Mesothelial cell of epicardium (in vitro differentiated cells): Measurements from ENCODE around the gene ERC2. TPM values are rescaled to one million over a fixed set of nuclear protein-coding genes. Genes with fewer than 3 reads are reported as not detected.

Source experiments
- DNase-seq, 2 experiments: peaks; one replicate each; pipeline ENCODE4 v3.0.0; 2021; ENCODE audit warnings: low spot score in 2 of 2; ENCODE audit not compliant: unreplicated experiment in 2 of 2
- H3K27ac Mint-ChIP-seq: 2 replicates; pipeline ENCODE4 v1.8.0; 2021; ENCODE audit warnings: mixed read lengths
- H3K27me3 Mint-ChIP-seq: 2 replicates; pipeline ENCODE4 v1.8.0; 2021; ENCODE audit warnings: low read depth, mixed read lengths
- H3K36me3 Mint-ChIP-seq: 2 replicates; pipeline ENCODE4 v1.8.0; 2021; ENCODE audit warnings: mixed read lengths
- H3K4me1 Mint-ChIP-seq: 2 replicates; pipeline ENCODE4 v1.8.0; 2021; ENCODE audit warnings: mixed read lengths
- H3K4me3 Mint-ChIP-seq: 2 replicates; pipeline ENCODE4 v1.8.0; 2021; ENCODE audit warnings: mild to moderate bottlenecking, moderate library complexity, mixed read lengths
- H3K9me3 Mint-ChIP-seq: 2 replicates; pipeline ENCODE4 v1.8.0; 2021; ENCODE audit warnings: mixed read lengths
- CTCF ChIP-seq: fragments of 200-600 bp; sonication (generic); IDR thresholded peaks from one replicate; pipeline ENCODE4 v1.5.0; 2021; ENCODE audit warnings: antibody characterized with exemption; ENCODE audit not compliant: unreplicated experiment
- total RNA-seq: library from RNA; stranded (reverse); gene quantifications from 3 replicates; pipeline ENCODE4 v1.2.1, GENCODE V29; 2021

ERC2 gene
- total RNA-seq, 1 donor from 2014 or later, result 15.6 TPM

DNA sequence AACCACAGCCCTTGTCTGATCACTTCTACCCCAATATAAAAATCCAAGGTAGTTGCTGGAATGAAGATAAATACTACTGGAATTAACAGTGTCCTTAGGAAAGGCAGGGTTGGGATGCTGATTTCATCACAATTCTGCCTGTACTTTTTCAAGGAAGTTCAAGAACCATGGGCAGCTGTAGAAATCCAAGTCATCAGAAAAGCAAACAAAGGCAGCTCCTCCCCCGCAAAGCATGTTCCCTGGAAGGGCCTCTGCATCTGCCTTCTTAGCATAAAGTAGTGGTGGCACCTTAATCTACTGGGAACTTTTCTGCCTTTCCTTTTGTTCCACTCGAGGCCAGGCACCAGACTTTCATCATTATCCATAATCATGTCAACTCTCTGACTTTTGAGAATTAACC lies 54.4 kb downstream of the ERC2 start:
- H3K4me3 Mint-ChIP-seq, result no peak overlapping the region
- H3K4me1 Mint-ChIP-seq, result peaks cover 1% of the 10 kb centered on the region
- DNase-seq, result no peak
- no peak for TF ChIP-seq CTCF
- H3K9me3 Mint-ChIP-seq, result no peaks in the 10 kb centered on the region
- H3K27ac Mint-ChIP-seq, result no peak overlapping the region
- no peaks in the 10 kb centered on the region for H3K36me3 Mint-ChIP-seq
- no peaks in the 10 kb centered on the region for H3K27me3 Mint-ChIP-seq

GRCh38 chr3:56411166-56411565 lies 57.1 kb downstream of the ERC2 start:
- no peak overlapping the region for H3K4me3 Mint-ChIP-seq
- no peaks in the 10 kb centered on the region for H3K9me3 Mint-ChIP-seq
- no peaks in the 10 kb centered on the region for H3K36me3 Mint-ChIP-seq
- no peaks in the 10 kb centered on the region for H3K27me3 Mint-ChIP-seq
- TF ChIP-seq CTCF, result no peak
- H3K27ac Mint-ChIP-seq, result no peak overlapping the region
- H3K4me1 Mint-ChIP-seq, result peaks cover 7% of the 10 kb centered on the region
- DNase-seq, result no peak

DNA sequence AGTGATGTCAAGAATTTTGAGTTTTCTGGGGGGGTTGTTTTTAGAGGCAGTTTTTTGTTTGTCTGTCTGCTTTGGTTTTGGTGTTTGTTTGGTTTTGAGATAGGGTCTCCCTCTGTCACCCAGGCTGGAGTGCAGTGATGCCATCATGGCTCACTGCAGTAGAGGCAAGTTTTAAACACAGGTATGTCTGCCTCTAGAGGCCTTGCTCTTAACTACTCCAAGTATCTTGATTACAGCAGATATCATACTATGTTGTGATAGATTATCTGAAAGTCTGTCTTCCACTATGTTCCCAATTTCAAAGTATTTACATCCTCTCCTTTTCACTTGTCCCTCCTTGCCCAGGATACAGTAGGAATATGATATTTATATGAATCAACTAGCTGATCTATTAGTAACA lies 57.7 kb downstream of the ERC2 start:
- Mint-ChIP-seq H3K27me3 (no peaks in the 10 kb centered on the region), H3K27ac (no peak overlapping the region), H3K4me3 (no peak overlapping the region), H3K4me1 (peaks cover 7% of the 10 kb centered on the region), H3K9me3 (no peaks in the 10 kb centered on the region), H3K36me3 (no peaks in the 10 kb centered on the region)
- no peak for DNase-seq
- no peak for TF ChIP-seq CTCF

DNA sequence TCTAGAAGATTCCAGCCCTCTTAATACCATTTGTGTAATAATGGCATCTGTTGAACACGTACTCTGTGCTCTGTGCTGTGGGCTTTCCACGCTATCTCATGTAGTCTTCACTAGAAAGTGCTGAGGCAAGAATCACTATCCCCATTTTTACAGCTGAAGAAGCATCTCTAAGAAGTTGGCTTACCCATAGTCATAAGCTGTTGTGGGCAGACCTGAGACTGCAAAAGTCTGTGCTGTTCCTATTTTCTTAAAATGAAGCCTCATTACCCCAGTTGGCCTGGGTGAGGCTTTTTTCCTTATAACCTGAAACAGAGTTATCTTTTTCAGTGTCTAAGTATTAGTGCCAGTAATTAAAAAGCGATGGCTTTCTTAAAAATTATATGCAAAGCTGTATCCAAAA lies 58.5 kb downstream of the ERC2 start:
- H3K4me1 Mint-ChIP-seq, result peaks cover 7% of the 10 kb centered on the region
- DNase-seq, result no peak
- TF ChIP-seq CTCF, result no peak
- H3K9me3 Mint-ChIP-seq, result no peaks in the 10 kb centered on the region
- no peak overlapping the region for H3K4me3 Mint-ChIP-seq
- no peaks in the 10 kb centered on the region for H3K27me3 Mint-ChIP-seq
- H3K27ac Mint-ChIP-seq, result no peak overlapping the region
- H3K36me3 Mint-ChIP-seq, result no peaks in the 10 kb centered on the region

GRCh38 chr3:56408761-56409196 lies 59.5 kb downstream of the ERC2 start:
- H3K27me3 Mint-ChIP-seq, result no peaks in the 10 kb centered on the region
- no peak overlapping the region for H3K27ac Mint-ChIP-seq
- H3K4me3 Mint-ChIP-seq, result no peak overlapping the region
- no peaks in the 10 kb centered on the region for H3K36me3 Mint-ChIP-seq
- H3K4me1 Mint-ChIP-seq, result peaks cover 6% of the 10 kb centered on the region
- no peak for TF ChIP-seq CTCF
- no peaks in the 10 kb centered on the region for H3K9me3 Mint-ChIP-seq
- no peak for DNase-seq
